ENCODE measurements around the gene SAXO1. TPM values are rescaled to one million over a fixed set of nuclear protein-coding genes. Genes with fewer than 3 reads are reported as not detected.
"Not testable (repeated sequence)": the region's sequence is repeated elsewhere in the genome, so short reads cannot be mapped to it uniquely, and the experiment has no call there.

SAXO1 gene
- polyA plus RNA-seq, 1 donor from 2014 or later: not detected

DNA sequence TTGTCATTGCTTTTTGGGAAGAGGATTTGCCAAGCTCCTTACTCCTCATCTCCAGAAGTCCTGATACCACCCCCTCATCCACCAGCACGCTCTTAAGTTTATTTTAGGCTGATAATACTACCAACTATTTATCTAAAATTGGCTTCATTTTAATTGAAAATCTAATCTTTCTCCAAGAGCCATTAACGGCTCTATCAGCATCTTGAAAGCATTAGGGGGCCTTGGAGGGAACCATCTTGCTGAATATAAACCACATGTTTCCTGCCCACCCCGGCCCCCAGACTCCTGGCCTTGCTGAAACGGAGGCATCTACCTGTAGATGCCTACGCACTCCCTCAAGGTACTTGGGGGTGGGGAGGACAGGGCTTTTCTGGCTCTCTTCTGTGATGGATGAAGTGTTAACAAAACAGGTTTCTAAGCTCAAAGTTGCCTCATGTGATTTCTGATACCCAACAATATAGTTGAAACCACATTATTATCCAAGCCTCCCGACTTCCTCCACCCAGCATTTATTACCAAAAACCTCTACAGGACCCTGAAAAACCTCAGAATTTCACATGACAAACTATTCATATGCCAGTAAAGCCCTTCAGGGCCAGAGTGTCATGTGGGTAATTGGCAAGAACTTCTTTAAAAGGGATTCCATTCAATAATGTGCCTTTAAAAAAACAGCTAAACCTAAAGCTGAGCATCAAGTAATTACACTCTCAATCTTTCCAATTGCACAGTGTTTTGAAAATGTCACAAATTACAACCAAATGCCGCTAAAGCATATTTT is 96.7 kb downstream of the SAXO1 start:
- no peak overlapping the region for H3K4me3 ChIP-seq (ENCODE audit: low read length)
- H3K9me2 ChIP-seq (ENCODE audit: insufficient read depth, low read length): no peaks in the 10 kb centered on the region
- H3K4me2 ChIP-seq (ENCODE audit: low read length): no peak overlapping the region
- no peaks in the 10 kb centered on the region for H3F3A ChIP-seq (ENCODE audit: insufficient read depth, low read length, poor library complexity, severe bottlenecking)
- TF ChIP-seq EP300 (conservative IDR thresholded peaks at IDR 0.05; ENCODE audit: poor library complexity, severe bottlenecking) (no peak), TAF1 (IDR thresholded peaks at IDR 0.05; ENCODE audit: low read depth) (no peak), SMC3 (conservative IDR thresholded peaks at IDR 0.05; ENCODE audit: poor library complexity) (no peak), MXI1 (conservative IDR thresholded peaks at IDR 0.05; ENCODE audit: poor library complexity, severe bottlenecking) (no peak), RAD21 (conservative IDR thresholded peaks at IDR 0.05) (no peak), EZH2 (IDR thresholded peaks at IDR 0.05; ENCODE audit: borderline replicate concordance, insufficient read depth, low read length, poor library complexity, severe bottlenecking) (no peak), POLR2AphosphoS5 (IDR thresholded peaks at IDR 0.05) (no peak)
- TF ChIP-seq, protein P1, sequence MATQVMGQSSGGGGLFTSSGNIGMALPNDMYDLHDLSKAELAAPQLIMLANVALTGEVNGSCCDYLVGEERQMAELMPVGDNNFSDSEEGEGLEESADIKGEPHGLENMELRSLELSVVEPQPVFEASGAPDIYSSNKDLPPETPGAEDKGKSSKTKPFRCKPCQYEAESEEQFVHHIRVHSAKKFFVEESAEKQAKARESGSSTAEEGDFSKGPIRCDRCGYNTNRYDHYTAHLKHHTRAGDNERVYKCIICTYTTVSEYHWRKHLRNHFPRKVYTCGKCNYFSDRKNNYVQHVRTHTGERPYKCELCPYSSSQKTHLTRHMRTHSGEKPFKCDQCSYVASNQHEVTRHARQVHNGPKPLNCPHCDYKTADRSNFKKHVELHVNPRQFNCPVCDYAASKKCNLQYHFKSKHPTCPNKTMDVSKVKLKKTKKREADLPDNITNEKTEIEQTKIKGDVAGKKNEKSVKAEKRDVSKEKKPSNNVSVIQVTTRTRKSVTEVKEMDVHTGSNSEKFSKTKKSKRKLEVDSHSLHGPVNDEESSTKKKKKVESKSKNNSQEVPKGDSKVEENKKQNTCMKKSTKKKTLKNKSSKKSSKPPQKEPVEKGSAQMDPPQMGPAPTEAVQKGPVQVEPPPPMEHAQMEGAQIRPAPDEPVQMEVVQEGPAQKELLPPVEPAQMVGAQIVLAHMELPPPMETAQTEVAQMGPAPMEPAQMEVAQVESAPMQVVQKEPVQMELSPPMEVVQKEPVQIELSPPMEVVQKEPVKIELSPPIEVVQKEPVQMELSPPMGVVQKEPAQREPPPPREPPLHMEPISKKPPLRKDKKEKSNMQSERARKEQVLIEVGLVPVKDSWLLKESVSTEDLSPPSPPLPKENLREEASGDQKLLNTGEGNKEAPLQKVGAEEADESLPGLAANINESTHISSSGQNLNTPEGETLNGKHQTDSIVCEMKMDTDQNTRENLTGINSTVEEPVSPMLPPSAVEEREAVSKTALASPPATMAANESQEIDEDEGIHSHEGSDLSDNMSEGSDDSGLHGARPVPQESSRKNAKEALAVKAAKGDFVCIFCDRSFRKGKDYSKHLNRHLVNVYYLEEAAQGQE (IDR thresholded peaks at IDR 0.05; ENCODE audit: borderline replicate concordance): no peak
- TF ChIP-seq, protein P2, sequence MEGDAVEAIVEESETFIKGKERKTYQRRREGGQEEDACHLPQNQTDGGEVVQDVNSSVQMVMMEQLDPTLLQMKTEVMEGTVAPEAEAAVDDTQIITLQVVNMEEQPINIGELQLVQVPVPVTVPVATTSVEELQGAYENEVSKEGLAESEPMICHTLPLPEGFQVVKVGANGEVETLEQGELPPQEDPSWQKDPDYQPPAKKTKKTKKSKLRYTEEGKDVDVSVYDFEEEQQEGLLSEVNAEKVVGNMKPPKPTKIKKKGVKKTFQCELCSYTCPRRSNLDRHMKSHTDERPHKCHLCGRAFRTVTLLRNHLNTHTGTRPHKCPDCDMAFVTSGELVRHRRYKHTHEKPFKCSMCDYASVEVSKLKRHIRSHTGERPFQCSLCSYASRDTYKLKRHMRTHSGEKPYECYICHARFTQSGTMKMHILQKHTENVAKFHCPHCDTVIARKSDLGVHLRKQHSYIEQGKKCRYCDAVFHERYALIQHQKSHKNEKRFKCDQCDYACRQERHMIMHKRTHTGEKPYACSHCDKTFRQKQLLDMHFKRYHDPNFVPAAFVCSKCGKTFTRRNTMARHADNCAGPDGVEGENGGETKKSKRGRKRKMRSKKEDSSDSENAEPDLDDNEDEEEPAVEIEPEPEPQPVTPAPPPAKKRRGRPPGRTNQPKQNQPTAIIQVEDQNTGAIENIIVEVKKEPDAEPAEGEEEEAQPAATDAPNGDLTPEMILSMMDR (IDR thresholded peaks at IDR 0.05; ENCODE audit: poor library complexity, severe bottlenecking): no peak
- H2AFZ ChIP-seq (ENCODE audit: low read depth, low read length): no peak overlapping the region
- no peaks in the 10 kb centered on the region for H4K20me1 ChIP-seq (ENCODE audit: insufficient read depth)
- no peak overlapping the region for H3K27ac ChIP-seq (ENCODE audit: low read length)
- no peaks in the 10 kb centered on the region for H3K36me3 ChIP-seq (ENCODE audit: insufficient read depth, low read length)
- H3K9ac ChIP-seq (ENCODE audit: low read length): no peak overlapping the region
- H3K9me3 ChIP-seq (ENCODE audit: low read length): no peaks in the 10 kb centered on the region
- H3K27me3 ChIP-seq (ENCODE audit: insufficient read depth, low read depth, low read length): no peaks in the 10 kb centered on the region
- no peaks in the 10 kb centered on the region for H3K79me2 ChIP-seq (replicated peaks; ENCODE audit: insufficient read depth, low read length)

DNA sequence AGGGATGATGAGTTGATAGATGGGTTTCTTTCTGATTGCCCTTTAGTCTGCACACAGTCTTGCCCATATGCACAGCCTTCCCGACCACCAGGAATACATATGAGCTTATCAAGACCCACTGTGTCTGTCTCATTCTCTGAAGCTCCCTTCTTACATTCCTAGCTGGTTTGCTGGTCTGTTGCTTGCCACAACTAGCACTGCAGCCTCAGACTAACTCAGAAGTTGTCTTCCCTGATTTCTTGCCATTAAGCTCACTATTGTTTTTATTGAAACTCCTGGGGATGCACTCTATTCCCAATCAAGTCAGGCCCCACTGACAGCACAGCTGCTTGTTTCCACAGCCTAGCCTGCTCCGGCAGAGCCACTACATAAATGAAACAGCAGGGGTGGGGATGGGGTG is 97.5 kb downstream of the SAXO1 start:
- H3K9me2 ChIP-seq (ENCODE audit: insufficient read depth, low read length): no peaks in the 10 kb centered on the region
- H3K4me2 ChIP-seq (ENCODE audit: low read length): no peak overlapping the region
- H3K79me2 ChIP-seq (replicated peaks; ENCODE audit: insufficient read depth, low read length): no peaks in the 10 kb centered on the region
- H3K36me3 ChIP-seq (ENCODE audit: insufficient read depth, low read length): no peaks in the 10 kb centered on the region
- H3K9me3 ChIP-seq (ENCODE audit: low read length): no peaks in the 10 kb centered on the region
- no peak overlapping the region for H3K4me3 ChIP-seq (ENCODE audit: low read length)
- no peak overlapping the region for H2AFZ ChIP-seq (ENCODE audit: low read depth, low read length)
- TF ChIP-seq EP300 (conservative IDR thresholded peaks at IDR 0.05; ENCODE audit: poor library complexity, severe bottlenecking): no peak
- TF ChIP-seq RAD21 (conservative IDR thresholded peaks at IDR 0.05): no peak
- TF ChIP-seq, protein P1 (IDR thresholded peaks at IDR 0.05; ENCODE audit: borderline replicate concordance): no peak
- TF ChIP-seq EZH2 (IDR thresholded peaks at IDR 0.05; ENCODE audit: borderline replicate concordance, insufficient read depth, low read length, poor library complexity, severe bottlenecking): no peak
- TF ChIP-seq MXI1 (conservative IDR thresholded peaks at IDR 0.05; ENCODE audit: poor library complexity, severe bottlenecking): no peak
- TF ChIP-seq, protein P2 (IDR thresholded peaks at IDR 0.05; ENCODE audit: poor library complexity, severe bottlenecking): no peak
- H3K9ac ChIP-seq (ENCODE audit: low read length): no peak overlapping the region
- no peak overlapping the region for H3K27ac ChIP-seq (ENCODE audit: low read length)
- H3F3A ChIP-seq (ENCODE audit: insufficient read depth, low read length, poor library complexity, severe bottlenecking): no peaks in the 10 kb centered on the region
- no peaks in the 10 kb centered on the region for H4K20me1 ChIP-seq (ENCODE audit: insufficient read depth)
- no peaks in the 10 kb centered on the region for H3K27me3 ChIP-seq (ENCODE audit: insufficient read depth, low read depth, low read length)

DNA sequence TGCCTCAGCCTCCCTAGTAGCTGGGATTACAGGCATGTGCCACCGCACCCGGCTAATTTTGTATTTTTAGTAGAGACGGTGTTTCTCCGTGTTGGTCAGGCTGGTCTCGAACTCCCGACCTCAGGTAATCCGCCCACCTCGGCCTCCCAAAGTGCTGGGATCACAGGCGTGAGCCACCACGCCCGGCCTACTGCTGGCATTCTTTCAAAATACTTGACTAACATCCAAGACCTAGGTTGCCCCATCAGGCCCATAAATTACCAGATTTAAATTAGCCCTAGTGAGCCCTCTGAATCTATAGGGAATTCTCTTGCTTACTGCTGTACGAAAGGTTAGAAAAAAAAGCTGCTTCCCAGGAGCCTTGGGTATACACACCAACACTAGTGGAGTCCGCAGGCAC is 102.4 kb downstream of the SAXO1 start:
- H3K4me3 ChIP-seq (ENCODE audit: low read length); H4K20me1 ChIP-seq (ENCODE audit: insufficient read depth); H2AFZ ChIP-seq (ENCODE audit: low read depth, low read length); H3K9me3 ChIP-seq (ENCODE audit: low read length); H3K27me3 ChIP-seq (ENCODE audit: insufficient read depth, low read depth, low read length); H3K27ac ChIP-seq (ENCODE audit: low read length); H3K9me2 ChIP-seq (ENCODE audit: insufficient read depth, low read length); H3K36me3 ChIP-seq (ENCODE audit: insufficient read depth, low read length); H3F3A ChIP-seq (ENCODE audit: insufficient read depth, low read length, poor library complexity, severe bottlenecking); H3K9ac ChIP-seq (ENCODE audit: low read length); H3K79me2 ChIP-seq (replicated peaks; ENCODE audit: insufficient read depth, low read length); H3K4me2 ChIP-seq (ENCODE audit: low read length): not testable (repeated sequence)

All from neural cell (in vitro differentiated cells).